PC-3 (cell line): ENCODE results near the gene AGAP1. TPM values are rescaled to one million over a fixed set of nuclear protein-coding genes. Genes with fewer than 3 reads are reported as not detected.

Source experiments
- ATAC-seq: fragments of 200-7000 bp; cut with Tn5 transposase; 2 replicates; pipeline ENCODE4 v1.9.1; 2020; ENCODE audit warnings: mild to moderate bottlenecking, moderate library complexity
- BruUV-seq: library from RNA; stranded (reverse); fragments of 400-500 nt; replicated peaks from 2 replicates; lab custom pipeline; 2021; lab: Mats Ljungman, UMichigan
- CTCF ChIA-PET: fragments of 300-600 bp; sonication (Branson Sonifier 250); formaldehyde crosslinking; loops from one replicate; lab custom pipeline; 2022; ENCODE audit warnings: antibody characterized with exemption; lab: Charles Lee
- POLR2A ChIA-PET: fragments of 300-600 bp; sonication (Branson Sonifier 250); formaldehyde crosslinking; loops from one replicate; lab custom pipeline; 2022; ENCODE audit warnings: antibody characterized with exemption; ENCODE audit not compliant: unreplicated experiment; lab: Charles Lee
- DNase-seq: peaks from one replicate; pipeline ENCODE4 v3.0.0-alpha.2; 2015
- H2AFZ ChIP-seq: fragments of 300-600 bp; sonication (generic); 2 replicates; pipeline ENCODE4 v1.6.0; 2016; ENCODE audit warnings: antibody characterized with exemption, low read length
- H3F3A ChIP-seq: fragments of 300-600 bp; sonication (generic); one replicate; pipeline ENCODE4 v1.6.0; 2017; ENCODE audit warnings: antibody characterized with exemption, low read length, control low read depth, mild to moderate bottlenecking; ENCODE audit not compliant: unreplicated experiment
- H3K27ac ChIP-seq: fragments of 300-600 bp; sonication (generic); 2 replicates; pipeline ENCODE4 v1.5.1; 2016; ENCODE audit warnings: mild to moderate bottlenecking, low read length
- H3K27me3 ChIP-seq: fragments of 300-600 bp; sonication (generic); 2 replicates; pipeline ENCODE4 v1.6.1; 2016; ENCODE audit warnings: low read length, mixed read lengths
- H3K36me3 ChIP-seq: fragments of 300-600 bp; sonication (generic); 2 replicates; pipeline ENCODE4 v1.6.1; 2016; ENCODE audit warnings: low read depth, mixed run types, low read length, mixed read lengths
- H3K4me1 ChIP-seq: fragments of 300-600 bp; sonication (generic); 2 replicates; pipeline ENCODE4 v1.5.1; 2016; ENCODE audit warnings: low read length; ENCODE audit not compliant: insufficient read depth
- H3K4me2 ChIP-seq: fragments of 300-600 bp; sonication (generic); 2 replicates; pipeline ENCODE4 v1.6.0; 2016; ENCODE audit warnings: low read length
- H3K4me3 ChIP-seq: fragments of 300-600 bp; sonication (generic); 2 replicates; pipeline ENCODE4 v1.5.1; 2016; ENCODE audit warnings: mild to moderate bottlenecking, low read length, mixed read lengths
- H3K79me2 ChIP-seq: fragments of 300-600 bp; sonication (generic); 2 replicates; pipeline ENCODE4 v1.6.1; 2017; ENCODE audit warnings: low read length, mixed read lengths
- H3K9ac ChIP-seq: fragments of 300-600 bp; sonication (generic); 2 replicates; pipeline ENCODE4 v1.6.0; 2016; ENCODE audit warnings: mild to moderate bottlenecking, low read length
- H3K9me2 ChIP-seq: fragments of 300-600 bp; sonication (generic); replicated peaks from 2 replicates; pipeline ENCODE4 v1.6.1; 2016; ENCODE audit warnings: mixed run types, low read length, mixed read lengths
- H3K9me3 ChIP-seq: fragments of 300-600 bp; sonication (generic); 2 replicates; pipeline ENCODE4 v1.6.1; 2016; ENCODE audit warnings: low read length, mixed read lengths
- H4K20me1 ChIP-seq: fragments of 300-600 bp; sonication (generic); 2 replicates; pipeline ENCODE4 v1.6.1; 2016; ENCODE audit warnings: low read length, mixed read lengths
- EZH2 ChIP-seq: fragments of 300-600 bp; sonication (generic); IDR thresholded peaks from one replicate; pipeline ENCODE4 v1.6.1; 2017; ENCODE audit warnings: antibody characterized with exemption, mild to moderate bottlenecking, low read length; ENCODE audit not compliant: unreplicated experiment
- EZH2phosphoT487 ChIP-seq: fragments of 300-600 bp; sonication (generic); IDR thresholded peaks from 2 replicates; pipeline ENCODE4 v1.6.1; 2018; ENCODE audit warnings: mild to moderate bottlenecking, antibody characterized with exemption, low read length, borderline replicate concordance
- intact Hi-C: fragments of 100-400 bp; cut with micrococcal nuclease; formaldehyde crosslinking; loops from 2 replicates; pipeline ENCODE4 v1.9.0; 2023
- total RNA-seq: library from RNA; depleted of rRNA; stranded (reverse); fragments of >200 nt; gene quantifications from 2 replicates; pipeline ENCODE4 v1.2.3, GENCODE V29; 2014
- TF ChIP-seq, protein P1 (sequence below): fragments of 300-600 bp; sonication (generic); conservative IDR thresholded peaks from 2 replicates; pipeline ENCODE4 v1.5.1; 2017; ENCODE audit warnings: antibody characterized with exemption, low read depth, mild to moderate bottlenecking, low read length

Gene AGAP1
- total RNA-seq, 1 experiment from 2014 or later: 31.0 TPM

DNA sequence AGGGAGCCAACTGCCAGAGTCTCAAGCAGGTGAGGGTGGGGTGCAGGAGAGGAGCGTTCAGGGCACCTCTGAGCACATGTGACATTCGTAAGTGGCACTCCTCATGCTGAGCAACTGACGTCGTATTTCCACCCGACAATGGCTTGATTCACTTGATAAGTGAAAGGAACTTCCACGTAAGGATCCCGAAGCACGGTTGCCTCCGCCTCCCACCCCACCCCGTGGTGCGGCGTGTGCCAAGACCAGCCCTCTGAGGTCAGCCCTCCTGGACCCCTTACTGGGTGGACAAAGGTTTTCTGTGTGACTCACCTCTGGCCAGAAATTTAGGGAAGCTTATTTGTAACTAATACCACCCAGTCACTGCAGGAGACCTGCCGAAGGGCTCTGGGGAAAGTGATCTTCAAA is 59.9 kb downstream of the AGAP1 start:
- ChIA-PET POLR2A (no interaction called here), CTCF (no interaction called here)
- intact Hi-C loops: loop anchor here (2.0 kb wide), 2 partner anchors 47 to 417 kb away; no protein-coding TSS in a partner anchor
- Histone ChIP-seq H2AFZ (no peak overlapping the region), H3K9ac (no peak overlapping the region), H3K9me2 (no peaks in the 10 kb centered on the region), H3K4me1 (peaks cover 8% of the 10 kb centered on the region; the same call in 1 of the 2 replicates), H3K27me3 (no peaks in the 10 kb centered on the region), H3K9me3 (no peaks in the 10 kb centered on the region), H3K79me2 (peaks cover 98% of the 10 kb centered on the region), H3K4me2 (no peak overlapping the region), H3K4me3 (no peak overlapping the region), H3K27ac (no peak overlapping the region), H3F3A (no peaks in the 10 kb centered on the region), H4K20me1 (peaks cover 19% of the 10 kb centered on the region), H3K36me3 (no peaks in the 10 kb centered on the region)
- no TSS peak for BruUV-seq
- ATAC-seq (no peak), DNase-seq (no peak)
- TF ChIP-seq EZH2phosphoT487 (no peak), EZH2 (no peak)
- TF ChIP-seq, protein P1, sequence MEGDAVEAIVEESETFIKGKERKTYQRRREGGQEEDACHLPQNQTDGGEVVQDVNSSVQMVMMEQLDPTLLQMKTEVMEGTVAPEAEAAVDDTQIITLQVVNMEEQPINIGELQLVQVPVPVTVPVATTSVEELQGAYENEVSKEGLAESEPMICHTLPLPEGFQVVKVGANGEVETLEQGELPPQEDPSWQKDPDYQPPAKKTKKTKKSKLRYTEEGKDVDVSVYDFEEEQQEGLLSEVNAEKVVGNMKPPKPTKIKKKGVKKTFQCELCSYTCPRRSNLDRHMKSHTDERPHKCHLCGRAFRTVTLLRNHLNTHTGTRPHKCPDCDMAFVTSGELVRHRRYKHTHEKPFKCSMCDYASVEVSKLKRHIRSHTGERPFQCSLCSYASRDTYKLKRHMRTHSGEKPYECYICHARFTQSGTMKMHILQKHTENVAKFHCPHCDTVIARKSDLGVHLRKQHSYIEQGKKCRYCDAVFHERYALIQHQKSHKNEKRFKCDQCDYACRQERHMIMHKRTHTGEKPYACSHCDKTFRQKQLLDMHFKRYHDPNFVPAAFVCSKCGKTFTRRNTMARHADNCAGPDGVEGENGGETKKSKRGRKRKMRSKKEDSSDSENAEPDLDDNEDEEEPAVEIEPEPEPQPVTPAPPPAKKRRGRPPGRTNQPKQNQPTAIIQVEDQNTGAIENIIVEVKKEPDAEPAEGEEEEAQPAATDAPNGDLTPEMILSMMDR: no peak

- H3K27me3 ChIP-seq: no peaks in the 10 kb centered on the region
- intact Hi-C loops: no loop called here
- no peak overlapping the region for H2AFZ ChIP-seq
- DNase-seq (no peak), ATAC-seq (no peak)
- CTCF ChIA-PET: no interaction called here
- no peak for TF ChIP-seq EZH2
- TF ChIP-seq EZH2phosphoT487: no peak
- TF ChIP-seq, protein P1: no peak
- H3K4me1 ChIP-seq: peaks cover 8% of the 10 kb centered on the region; the same call in 1 of the 2 replicates
- no peaks in the 10 kb centered on the region for H3K9me3 ChIP-seq
- H3K27ac ChIP-seq: no peak overlapping the region
- H3K9me2 ChIP-seq: no peaks in the 10 kb centered on the region
- H3K9ac ChIP-seq: no peak overlapping the region
- peaks cover 98% of the 10 kb centered on the region for H3K79me2 ChIP-seq
- no peak overlapping the region for H3K4me2 ChIP-seq
- BruUV-seq: no TSS peak
- POLR2A ChIA-PET: no interaction called here
- H3K36me3 ChIP-seq: no peaks in the 10 kb centered on the region
- H3K4me3 ChIP-seq: no peak overlapping the region
- H3F3A ChIP-seq: no peaks in the 10 kb centered on the region
- peaks cover 16% of the 10 kb centered on the region for H4K20me1 ChIP-seq
These were observed 60.5 kb downstream of the AGAP1 start for GRCh38 chr2:235554385-235554784.

- Histone ChIP-seq H3K4me1 (peaks cover 8% of the 10 kb centered on the region; the same call in 1 of the 2 replicates), H2AFZ (no peak overlapping the region), H3K27me3 (no peaks in the 10 kb centered on the region), H3F3A (no peaks in the 10 kb centered on the region), H3K27ac (no peak overlapping the region), H3K4me3 (no peak overlapping the region), H3K9ac (no peak overlapping the region), H3K9me3 (no peaks in the 10 kb centered on the region), H3K36me3 (no peaks in the 10 kb centered on the region), H4K20me1 (peaks cover 16% of the 10 kb centered on the region), H3K9me2 (no peaks in the 10 kb centered on the region), H3K79me2 (peaks cover 98% of the 10 kb centered on the region), H3K4me2 (no peak overlapping the region)
- ATAC-seq (no peak), DNase-seq (no peak)
- BruUV-seq: no TSS peak
- intact Hi-C loops: no loop called here
- POLR2A ChIA-PET: no interaction called here
- CTCF ChIA-PET: no interaction called here
- no peak for TF ChIP-seq EZH2phosphoT487
- TF ChIP-seq EZH2: no peak
- TF ChIP-seq, protein P1: no peak
These were observed 61.1 kb downstream of the AGAP1 start for GRCh38 chr2:235554936-235555335.
